GM12878 (cell line): ENCODE measurements around the gene NUDT3. TPM values are rescaled to one million over a fixed set of nuclear protein-coding genes. Genes with fewer than 3 reads are reported as not detected.

Experiments used
- ATAC-seq: fragments of 200-7000 bp; cut with Tn5 transposase; 3 replicates; pipeline ENCODE4 v1.9.1; 2020; ENCODE audit warnings: mild to moderate bottlenecking, moderate library complexity
- BruUV-seq: library from RNA; stranded (reverse); fragments of 400-500 nt; replicated peaks from 2 replicates; lab custom pipeline; 2021; lab: Mats Ljungman, UMichigan
- CTCF ChIA-PET: fragments of 300-600 bp; sonication (Branson Sonifier 250); formaldehyde crosslinking; extraction: SDS; loops from one replicate; lab custom pipeline; 2021; ENCODE audit warnings: inconsistent platforms; lab: Yijun Ruan, JAX
- POLR2A ChIA-PET: fragments of 350-600 bp; formaldehyde crosslinking; extraction: SDS; loops from one replicate; lab custom pipeline; 2021; ENCODE audit warnings: inconsistent platforms; lab: Charles Lee
- RAD21 ChIA-PET: fragments of 300-600 bp; sonication (Branson Sonifier 250); formaldehyde crosslinking; loops from one replicate; lab custom pipeline; 2023; ENCODE audit warnings: antibody characterized with exemption; ENCODE audit not compliant: unreplicated experiment; lab: Charles Lee
- SMC1A ChIA-PET: fragments of 300-600 bp; sonication (Branson Sonifier 250); formaldehyde crosslinking; loops from one replicate; lab custom pipeline; 2023; ENCODE audit not compliant: unreplicated experiment, uncharacterized antibody; lab: Charles Lee
- DNase-seq: peaks from one replicate; pipeline ENCODE4 v3.0.0-alpha.2; 2011; ENCODE audit warnings: low read depth, low spot score
- FAIRE-seq: peaks from 3 replicates; lab custom pipeline; 2011; peaks lifted over from hg19 to GRCh38; lab: Jason Lieb, UNC
- H2AFZ ChIP-seq: 2 replicates; pipeline ENCODE4 v1.6.0; 2011; ENCODE audit warnings: low read depth, low read length, control low read depth; ENCODE audit not compliant: control insufficient read depth
- H3K27ac ChIP-seq: 2 replicates; pipeline ENCODE4 v1.5.1; 2011; ENCODE audit warnings: control low read depth; ENCODE audit not compliant: control insufficient read depth, insufficient read depth
- H3K27me3 ChIP-seq, 2 experiments: replicated peaks in 1 of 2; 2 replicates each; pipeline versions ENCODE4 v1.6.0 to v1.6.1; 2011; ENCODE audit warnings: low read length in 1 of 2; ENCODE audit not compliant: control insufficient read depth in 2 of 2, insufficient read depth in 2 of 2
- H3K36me3 ChIP-seq, 2 experiments: 2 replicates each; pipeline ENCODE4 v1.5.1; 2011; ENCODE audit warnings: low read length in 1 of 2; ENCODE audit not compliant: control insufficient read depth in 2 of 2, insufficient read depth in 2 of 2
- H3K4me1 ChIP-seq: 2 replicates; pipeline ENCODE4 v1.6.1; 2011; ENCODE audit warnings: mild to moderate bottlenecking, low read length, moderate library complexity, mixed read lengths; ENCODE audit not compliant: control insufficient read depth, insufficient read depth
- H3K4me2 ChIP-seq: 2 replicates; pipeline ENCODE4 v1.6.0; 2011; ENCODE audit warnings: control low read depth; ENCODE audit not compliant: control insufficient read depth, insufficient read depth
- H3K4me3 ChIP-seq: fragments of 200-600 bp; sonication (generic); 2 replicates; pipeline ENCODE4 v1.5.1; 2016
- H3K79me2 ChIP-seq: 2 replicates; pipeline ENCODE4 v1.6.0; 2011; ENCODE audit warnings: low read length; ENCODE audit not compliant: control insufficient read depth, insufficient read depth
- H3K9ac ChIP-seq: 2 replicates; pipeline ENCODE4 v1.8.0; 2011; ENCODE audit warnings: low read length, control low read depth, mixed read lengths; ENCODE audit not compliant: control insufficient read depth, insufficient read depth
- H3K9me3 ChIP-seq: replicated peaks from 3 replicates; pipeline ENCODE4 v1.5.1; 2011; ENCODE audit warnings: mild to moderate bottlenecking, low read length; ENCODE audit not compliant: control insufficient read depth, insufficient read depth
- H4K20me1 ChIP-seq: 2 replicates; pipeline ENCODE4 v1.6.0; 2011; ENCODE audit not compliant: control insufficient read depth, insufficient read depth
- CBX3 ChIP-seq: fragments of 200-600 bp; sonication (generic); IDR thresholded peaks from 2 replicates; pipeline ENCODE4 v1.6.1; 2016; ENCODE audit warnings: low read depth, borderline replicate concordance
- CEBPB ChIP-seq, 2 experiments: fragments of 150-350 bp in 1 of 2; IDR thresholded peaks; 2 replicates each; pipeline ENCODE4 v1.6.1; 2012 to 2014; ENCODE audit warnings: low read depth in 2 of 2, low read length in 2 of 2, borderline replicate concordance in 1 of 2, inconsistent platforms in 1 of 2
- HCFC1 ChIP-seq: fragments of 150-350 bp; IDR thresholded peaks from 2 replicates; pipeline ENCODE4 v1.6.1; 2014; ENCODE audit warnings: low read length
- JUNB ChIP-seq: IDR thresholded peaks from 2 replicates; pipeline ENCODE4 v1.6.1; 2016; ENCODE audit warnings: antibody characterized with exemption, mild to moderate bottlenecking
- WGBS: methylation state at CpG from one replicate; pipeline ENCODE4 v1.1.6; 2016; ENCODE audit warnings: low lambda C conversion rate; ENCODE audit not compliant: insufficient replicate concordance, insufficient coverage; ENCODE audit errors: missing lambda C conversion rate; 5-methylcytosine and 5-hydroxymethylcytosine counted together
- in situ Hi-C: fragments of 300-500 bp; cut with MboI; formaldehyde crosslinking; loops from 9 replicates; pipeline ENCODE4 v1.14.3; 2018; ENCODE audit warnings: mixed read lengths
- intact Hi-C: fragments of 100-400 bp; cut with micrococcal nuclease; formaldehyde crosslinking; loops from one replicate; pipeline ENCODE4 v1.14.2; 2022; ENCODE audit not compliant: unreplicated experiment
- microRNA-seq: library from miRNA; unstranded; fragments of <30 nt; microRNA quantifications from one replicate; pipeline ENCODE4, GENCODE V29; 2018
- polyA plus RNA-seq, 11 experiments: library from polyadenylated mRNA; depleted of rRNA in 4 of 11; unstranded in 6 of 11; stranded (reverse) in 5 of 11; fragments of >200 nt; fragmentation: Nextera tagmentation in 4 of 11; fragmentation: Illumina TruSeq in 1 of 11; extraction: Ambion mirVana in 4 of 11; extraction: Trizol in 1 of 11; gene quantifications; 1 replicate in 1 of 11; 2 replicates in 10 of 11; pipeline versions ENCODE4 v1.2.1 to v1.2.3, GENCODE V29; 2011 to 2016; ENCODE audit warnings: inconsistent platforms in 2 of 11, missing spikeins in 2 of 11, low read depth in 1 of 11
- small RNA-seq: library from RNA; depleted of rRNA; stranded (forward); fragments of <200 nt; gene quantifications from one replicate; pipeline ENCODE3, GENCODE V24; 2014
- total RNA-seq, 4 experiments: library from RNA; depleted of rRNA in 3 of 4; stranded (reverse); fragments of >200 nt in 3 of 4; fragmentation: Illumina TruSeq in 1 of 4; extraction: Trizol in 1 of 4; gene quantifications; 2 replicates each; pipeline versions ENCODE4 v1.2.1 to v1.2.3, GENCODE V29; 2013 to 2021

Gene NUDT3
- total and polyA plus RNA-seq, 10 of the 15 experiments (the other 5 are each of a cell fraction or from before 2014, with no cell fraction given) = 2.4 to 32.3 (median 25.5) TPM

GRCh38 chr6:34229877-34230276 is 162.6 kb downstream of the NUDT3 start:
- Histone ChIP-seq H3K27me3 (no peaks in the 10 kb centered on the region), H3K4me2 (no peak overlapping the region), H3K9me3 (no peaks in the 10 kb centered on the region), H3K9ac (no peak overlapping the region), H3K79me2 (no peaks in the 10 kb centered on the region), H3K36me3 (no peaks in the 10 kb centered on the region), H4K20me1 (no peaks in the 10 kb centered on the region), H3K4me3 (no peak overlapping the region), H3K4me1 (peaks cover 24% of the 10 kb centered on the region), H2AFZ (no peak overlapping the region), H3K27ac (no peak overlapping the region)
- FAIRE-seq (no peak), ATAC-seq (no peak), DNase-seq (no peak)
- WGBS = 94% methylated on average over 7 of the region's 8 CpGs
- intact Hi-C loops (no loop called here), in situ Hi-C loops (loop anchor here (25.0 kb wide), 1 partner anchor 382 kb away; no protein-coding TSS in a partner anchor)
- SMC1A ChIA-PET = interaction anchor here (1.3 kb wide), 1 partner anchor 20 kb away, joined by 4 read pairs; the partner anchor contains the start of gene SMIM29
- POLR2A ChIA-PET = interaction anchor here (0.6 to 2.1 kb wide), 2 partner anchors 10 to 1258 kb away, joined by 3 to 7 read pairs; no protein-coding TSS in a partner anchor
- TF ChIP-seq HCFC1 (no peak), CEBPB (IDR thresholded peaks at IDR 0.05; ENCODE audit: borderline replicate concordance in 1 of 2, low read depth in 2 of 2, low read length in 2 of 2) (no peak), CBX3 (no peak), JUNB (no peak)
- RAD21 ChIA-PET = no interaction called here
- CTCF ChIA-PET = interaction anchor here (0.6 kb wide), 1 partner anchor 740 kb away, joined by 3 read pairs; no protein-coding TSS in a partner anchor
- BruUV-seq = no TSS peak

Small RNAs within 50 kb of the gene (microRNA-seq; reads per million reads assigned to microRNA genes)
- gene MIR6835 = not detected

Small RNAs within 50 kb of the gene (small RNA-seq; reads per million reads assigned to genes)
- not detected for gene MIR6835

Other genes with a start within 250 kb of the NUDT3 start
- gene GRM4, start 246.6 kb downstream of the NUDT3 start, total RNA-seq (2014; rRNA removed) = under 0.01 and 0.11 TPM in 2 replicates
- gene GRM4, start 246.6 kb downstream of the NUDT3 start, total RNA-seq (2014; rRNA removed; fragmentation: Illumina TruSeq; extraction: Trizol) = 0.22 TPM in 1 of 2 replicates, not detected in the other
- gene GRM4, start 246.6 kb downstream of the NUDT3 start, total RNA-seq (2021) = 0.16 and 0.31 TPM in 2 replicates
- gene GRM4, start 246.6 kb downstream of the NUDT3 start, polyA plus RNA-seq (2011; rRNA removed) = 0.03 TPM in 1 of 2 replicates, not detected in the other
- 0.01 TPM in 1 of 2 replicates, not detected in the other for gene GRM4, start 246.6 kb downstream of the NUDT3 start, polyA plus RNA-seq (2014; fragmentation: Illumina TruSeq; extraction: Trizol)
- gene GRM4, start 246.6 kb downstream of the NUDT3 start, polyA plus RNA-seq (2014; fragmentation: Nextera tagmentation; extraction: Ambion mirVana) = not detected
- gene GRM4, start 246.6 kb downstream of the NUDT3 start, polyA plus RNA-seq (2014; rRNA removed) = 0.01 and 0.05 TPM in 2 replicates
- gene GRM4, start 246.6 kb downstream of the NUDT3 start, polyA plus RNA-seq (2016; fragmentation: Nextera tagmentation; extraction: Ambion mirVana) = under 1 TPM; 0.04 TPM
- 417 and 479 TPM in 2 replicates for gene HMGA1, start 155.8 kb downstream of the NUDT3 start, total RNA-seq (2014; rRNA removed)
- 220 and 264 TPM in 2 replicates for gene HMGA1, start 155.8 kb downstream of the NUDT3 start, total RNA-seq (2014; rRNA removed; fragmentation: Illumina TruSeq; extraction: Trizol)
- 867 and 885 TPM in 2 replicates for gene HMGA1, start 155.8 kb downstream of the NUDT3 start, total RNA-seq (2021)
- 39.7 and 110 TPM in 2 replicates for gene HMGA1, start 155.8 kb downstream of the NUDT3 start, polyA plus RNA-seq (2011; rRNA removed)
- 176 and 537 TPM in 2 replicates for gene HMGA1, start 155.8 kb downstream of the NUDT3 start, polyA plus RNA-seq (2014; fragmentation: Illumina TruSeq; extraction: Trizol)
- gene HMGA1, start 155.8 kb downstream of the NUDT3 start, polyA plus RNA-seq (2014; fragmentation: Nextera tagmentation; extraction: Ambion mirVana) = 10 to 100 TPM; 13.4 to 38.0 TPM
- 555 and 628 TPM in 2 replicates for gene HMGA1, start 155.8 kb downstream of the NUDT3 start, polyA plus RNA-seq (2014; rRNA removed)
- gene HMGA1, start 155.8 kb downstream of the NUDT3 start, polyA plus RNA-seq (2016; fragmentation: Nextera tagmentation; extraction: Ambion mirVana) = 100 to 1,000 TPM; 692 to 739 TPM
- 26.9 and 27.7 TPM in 2 replicates for gene SMIM29, start 143.7 kb downstream of the NUDT3 start, total RNA-seq (2014; rRNA removed)
- 6.8 and 9.0 TPM in 2 replicates for gene SMIM29, start 143.7 kb downstream of the NUDT3 start, total RNA-seq (2014; rRNA removed; fragmentation: Illumina TruSeq; extraction: Trizol)
- 17.6 and 19.9 TPM in 2 replicates for gene SMIM29, start 143.7 kb downstream of the NUDT3 start, total RNA-seq (2021)
- gene SMIM29, start 143.7 kb downstream of the NUDT3 start, polyA plus RNA-seq (2011; rRNA removed) = 5.9 and 12.5 TPM in 2 replicates
- 0.65 and 8.7 TPM in 2 replicates for gene SMIM29, start 143.7 kb downstream of the NUDT3 start, polyA plus RNA-seq (2014; fragmentation: Illumina TruSeq; extraction: Trizol)
- 1 to 10 TPM; 7.1 to 8.4 TPM for gene SMIM29, start 143.7 kb downstream of the NUDT3 start, polyA plus RNA-seq (2014; fragmentation: Nextera tagmentation; extraction: Ambion mirVana)
- 25.3 and 26.9 TPM in 2 replicates for gene SMIM29, start 143.7 kb downstream of the NUDT3 start, polyA plus RNA-seq (2014; rRNA removed)
- 10 to 100 TPM; 27.2 to 30.0 TPM for gene SMIM29, start 143.7 kb downstream of the NUDT3 start, polyA plus RNA-seq (2016; fragmentation: Nextera tagmentation; extraction: Ambion mirVana)
- 3,265 and 3,625 TPM in 2 replicates for gene RPS10, start 33.4 kb upstream of the NUDT3 start, total RNA-seq (2014; rRNA removed)
- gene RPS10, start 33.4 kb upstream of the NUDT3 start, total RNA-seq (2014; rRNA removed; fragmentation: Illumina TruSeq; extraction: Trizol) = 3,150 and 3,233 TPM in 2 replicates
- 2,325 and 2,481 TPM in 2 replicates for gene RPS10, start 33.4 kb upstream of the NUDT3 start, total RNA-seq (2021)
- 2,575 and 3,799 TPM in 2 replicates for gene RPS10, start 33.4 kb upstream of the NUDT3 start, polyA plus RNA-seq (2011; rRNA removed)
- 3,495 and 3,970 TPM in 2 replicates for gene RPS10, start 33.4 kb upstream of the NUDT3 start, polyA plus RNA-seq (2014; fragmentation: Illumina TruSeq; extraction: Trizol)
- 1,000 to 10,000 TPM; 2,067 to 2,394 TPM for gene RPS10, start 33.4 kb upstream of the NUDT3 start, polyA plus RNA-seq (2014; fragmentation: Nextera tagmentation; extraction: Ambion mirVana)
- 3,767 and 4,060 TPM in 2 replicates for gene RPS10, start 33.4 kb upstream of the NUDT3 start, polyA plus RNA-seq (2014; rRNA removed)
- gene RPS10, start 33.4 kb upstream of the NUDT3 start, polyA plus RNA-seq (2016; fragmentation: Nextera tagmentation; extraction: Ambion mirVana) = 1,000 to 10,000 TPM; 1,546 to 1,554 TPM
- gene PACSIN1, start 73.4 kb upstream of the NUDT3 start, total RNA-seq (2014; rRNA removed) = 3.6 and 5.1 TPM in 2 replicates
- gene PACSIN1, start 73.4 kb upstream of the NUDT3 start, total RNA-seq (2014; rRNA removed; fragmentation: Illumina TruSeq; extraction: Trizol) = 1.9 and 2.1 TPM in 2 replicates
- gene PACSIN1, start 73.4 kb upstream of the NUDT3 start, total RNA-seq (2021) = 8.9 and 9.4 TPM in 2 replicates
- gene PACSIN1, start 73.4 kb upstream of the NUDT3 start, polyA plus RNA-seq (2011; rRNA removed) = 6.9 and 7.5 TPM in 2 replicates
- gene PACSIN1, start 73.4 kb upstream of the NUDT3 start, polyA plus RNA-seq (2014; fragmentation: Illumina TruSeq; extraction: Trizol) = 3.3 and 4.8 TPM in 2 replicates
- gene PACSIN1, start 73.4 kb upstream of the NUDT3 start, polyA plus RNA-seq (2014; fragmentation: Nextera tagmentation; extraction: Ambion mirVana) = under 1 TPM; 0.50 to 0.75 TPM
- gene PACSIN1, start 73.4 kb upstream of the NUDT3 start, polyA plus RNA-seq (2014; rRNA removed) = 6.8 and 6.9 TPM in 2 replicates
- gene PACSIN1, start 73.4 kb upstream of the NUDT3 start, polyA plus RNA-seq (2016; fragmentation: Nextera tagmentation; extraction: Ambion mirVana) = 1 to 10 TPM; 1.7 to 2.0 TPM
- not detected in 2 replicates for gene SPDEF, start 163.7 kb upstream of the NUDT3 start, total RNA-seq (2014; rRNA removed)
- not detected in 2 replicates for gene SPDEF, start 163.7 kb upstream of the NUDT3 start, total RNA-seq (2014; rRNA removed; fragmentation: Illumina TruSeq; extraction: Trizol)
- gene SPDEF, start 163.7 kb upstream of the NUDT3 start, total RNA-seq (2021) = not detected in 2 replicates
- gene SPDEF, start 163.7 kb upstream of the NUDT3 start, polyA plus RNA-seq (2011; rRNA removed) = not detected in 2 replicates
- not detected in 2 replicates for gene SPDEF, start 163.7 kb upstream of the NUDT3 start, polyA plus RNA-seq (2014; fragmentation: Illumina TruSeq; extraction: Trizol)
- gene SPDEF, start 163.7 kb upstream of the NUDT3 start, polyA plus RNA-seq (2014; fragmentation: Nextera tagmentation; extraction: Ambion mirVana) = not detected
- gene SPDEF, start 163.7 kb upstream of the NUDT3 start, polyA plus RNA-seq (2014; rRNA removed) = not detected in 2 replicates
- not detected for gene SPDEF, start 163.7 kb upstream of the NUDT3 start, polyA plus RNA-seq (2016; fragmentation: Nextera tagmentation; extraction: Ambion mirVana)